Breast epithelium (tissue), 3 donors: Measurements from ENCODE around the gene PRRT4.

Experiments used
- CTCF ChIP-seq, 3 donors: fragments of 450-650 bp; IDR thresholded peaks; one replicate each; pipeline ENCODE4 v1.5.1; 2016 to 2017; ENCODE audit warnings: antibody characterized with exemption in 3 of 3, mild to moderate bottlenecking in 3 of 3, moderate library complexity in 3 of 3
- POLR2A ChIP-seq: fragments of 450-650 bp; IDR thresholded peaks from one replicate; pipeline ENCODE4 v1.6.1; 2016; ENCODE audit warnings: antibody characterized with exemption, mild to moderate bottlenecking, moderate library complexity

- TF ChIP-seq CTCF (IDR thresholded peaks at IDR 0.05) (no peak), POLR2A (no peak)
Observed at GRCh38 chr7:128309976-128310375, 51.5 kb downstream of the PRRT4 start.
